ENCODE measurements around the gene ATG9B.
A peak's percentile ranks its signal among the peaks of the same experiment; 100 is the strongest.
"Not testable (repeated sequence)": the region's sequence is repeated elsewhere in the genome, so short reads cannot be mapped to it uniquely, and the experiment has no call there.

Gene ATG9B

DNA sequence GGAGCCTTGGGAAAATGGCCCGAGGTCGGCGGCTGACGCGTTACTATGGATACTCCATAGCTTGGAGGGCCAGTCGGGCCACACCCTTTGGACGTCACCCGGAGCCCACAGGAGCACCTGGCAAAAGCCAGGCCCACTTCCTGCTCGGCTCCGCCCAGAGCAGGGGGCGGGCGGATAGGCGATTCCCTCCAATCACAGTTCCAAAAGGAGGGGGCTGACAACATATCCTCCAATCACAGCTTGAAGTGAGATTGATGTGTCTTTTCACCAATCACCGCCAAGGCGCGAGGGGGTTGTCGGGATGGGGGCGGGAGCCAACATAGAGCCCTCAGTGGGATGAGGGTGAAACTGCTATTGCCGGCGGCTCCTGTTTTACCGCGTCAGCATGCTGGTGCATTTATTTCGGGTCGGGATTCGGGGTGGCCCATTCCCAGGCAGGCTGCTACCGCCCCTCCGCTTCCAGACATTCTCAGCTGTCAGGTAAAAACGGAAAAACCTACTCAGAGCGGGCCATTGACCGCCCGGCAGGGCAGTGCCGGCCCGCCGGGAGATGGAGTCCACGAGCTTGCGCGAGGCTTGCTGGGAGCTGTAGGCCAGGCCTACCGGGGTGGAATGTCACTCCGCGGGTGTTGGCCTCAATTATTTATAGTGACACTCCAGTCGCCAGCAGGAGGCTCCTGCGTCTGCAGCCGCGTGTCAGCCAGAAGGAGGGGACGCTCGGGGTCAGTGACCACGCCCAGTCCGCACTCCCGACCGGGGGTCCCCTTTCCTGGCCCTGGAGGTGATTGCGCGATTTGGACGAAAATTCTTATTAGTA, 4.0 kb upstream of the ATG9B start, which contains the start of gene ABCB8:
Gene ABCB8, plus strand, starts transcription at position 320 of the 817 bp plus-strand sequence. Its CDS starts 66 bp downstream, at position 386.
- TF ChIP-seq CTCF (conservative IDR thresholded peaks at IDR 0.05; ENCODE audit: low read length), result peak; percentile 47

DNA sequence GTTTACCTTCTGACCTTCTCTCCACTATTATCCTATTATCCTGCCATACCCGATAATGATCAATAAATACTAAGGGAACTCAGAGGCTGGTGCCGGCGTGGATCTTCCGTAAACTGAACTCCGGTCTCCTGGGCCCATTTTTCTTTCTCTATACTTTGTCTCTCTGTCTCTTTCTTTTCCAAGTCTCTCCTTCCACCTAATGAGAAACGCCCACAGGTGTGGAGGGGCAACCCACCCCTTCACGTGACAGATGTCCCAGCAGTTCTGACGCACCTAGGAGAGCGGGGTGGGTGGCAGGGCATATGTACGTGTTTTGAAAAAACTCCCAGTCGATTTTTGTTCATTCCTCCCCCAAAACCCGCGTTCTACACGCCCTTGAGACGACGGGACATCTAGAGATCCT, 3.4 kb upstream of the ATG9B start:
- DNase-seq (ENCODE audit: low read depth), result not testable (repeated sequence)
- peak overlapping the region; percentile 60 for H3K4me3 ChIP-seq (ENCODE audit: low read length)

More for the DNA sequence above, 4.0 kb upstream of the ATG9B start, which contains the start of gene ABCB8:
- H3K4me3 ChIP-seq (ENCODE audit: low read length), result peak within 1 kb of the TSS; percentile 88
- peak; percentile 98 for DNase-seq (ENCODE audit: low read depth)

GRCh38 chr7:151026771-151027727, 2.8 kb upstream of the ATG9B start:
- H3K4me3 ChIP-seq (ENCODE audit: low read length); DNase-seq (ENCODE audit: low read depth): not testable (repeated sequence)

DNA sequence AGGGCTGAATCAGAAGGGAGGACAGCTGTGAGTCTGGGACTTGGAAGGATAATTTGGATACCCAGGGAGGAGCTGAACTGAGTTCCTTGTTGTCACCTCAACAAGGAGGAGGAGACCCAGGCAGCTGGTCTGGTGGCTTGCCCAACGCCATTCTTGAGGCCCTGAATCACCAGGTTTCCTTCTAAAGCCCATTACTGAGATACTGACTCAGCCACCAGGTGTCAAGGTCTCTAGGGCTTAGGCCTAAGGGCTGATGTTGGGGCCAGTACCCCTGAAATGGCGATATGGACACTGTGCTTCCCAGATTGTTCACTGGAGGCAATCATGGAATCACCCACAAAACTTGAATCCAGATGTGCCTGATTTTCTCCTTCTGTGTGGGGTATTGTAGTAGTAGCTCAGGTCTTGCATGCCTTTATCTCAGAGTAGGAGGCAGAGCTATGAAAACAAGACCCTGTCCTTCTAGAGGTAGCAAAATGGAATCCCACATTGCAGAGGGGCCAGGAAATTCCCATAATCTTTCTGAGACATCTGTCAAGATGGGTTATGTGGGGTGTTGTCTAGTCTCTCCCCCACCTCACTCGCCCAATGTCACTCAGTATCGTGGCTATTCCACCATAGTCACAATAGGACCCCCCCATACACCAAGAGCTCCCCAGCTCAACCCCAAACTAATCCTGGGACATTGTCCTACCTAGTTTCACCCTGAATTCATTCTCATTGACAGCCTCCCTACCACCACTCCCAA, 1.8 kb upstream of the ATG9B start:
- peak; percentile 23 for DNase-seq (ENCODE audit: low read depth)
- H3K4me3 ChIP-seq (ENCODE audit: low read length), result no peak overlapping the region
- no peak for TF ChIP-seq CTCF (conservative IDR thresholded peaks at IDR 0.05; ENCODE audit: low read length)

- no peak for TF ChIP-seq CTCF (conservative IDR thresholded peaks at IDR 0.05; ENCODE audit: low read length)
- no peak for DNase-seq (ENCODE audit: low read depth)
- no peak overlapping the region for H3K4me3 ChIP-seq (ENCODE audit: low read length)
These were observed 1.1 kb downstream of the ATG9B start for GRCh38 chr7:151023232-151023631.

DNA sequence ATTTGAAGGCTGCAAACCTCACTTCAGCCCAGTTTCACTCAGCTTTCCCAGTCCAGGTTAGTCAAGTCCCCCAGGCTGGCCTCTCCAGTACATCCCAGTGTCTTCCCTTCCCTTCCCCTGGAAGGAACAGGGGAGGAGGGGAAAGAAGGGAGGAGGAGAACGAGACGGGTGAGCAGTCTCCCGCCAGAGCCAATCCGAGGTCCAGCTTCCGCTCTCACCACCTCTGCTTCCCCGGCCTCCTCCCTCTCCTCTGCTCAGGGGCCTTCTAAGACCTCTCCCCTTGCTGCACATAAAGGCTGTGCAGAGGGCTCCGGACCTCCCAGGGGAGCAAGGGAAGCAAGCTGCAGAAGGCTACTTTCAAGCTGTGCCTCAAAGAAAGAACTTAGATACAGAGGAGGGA, 4.1 kb downstream of the ATG9B start:
- H3K4me3 ChIP-seq (ENCODE audit: low read length), result no peak overlapping the region
- TF ChIP-seq CTCF (conservative IDR thresholded peaks at IDR 0.05; ENCODE audit: low read length), result no peak
- DNase-seq (ENCODE audit: low read depth), result no peak

DNA sequence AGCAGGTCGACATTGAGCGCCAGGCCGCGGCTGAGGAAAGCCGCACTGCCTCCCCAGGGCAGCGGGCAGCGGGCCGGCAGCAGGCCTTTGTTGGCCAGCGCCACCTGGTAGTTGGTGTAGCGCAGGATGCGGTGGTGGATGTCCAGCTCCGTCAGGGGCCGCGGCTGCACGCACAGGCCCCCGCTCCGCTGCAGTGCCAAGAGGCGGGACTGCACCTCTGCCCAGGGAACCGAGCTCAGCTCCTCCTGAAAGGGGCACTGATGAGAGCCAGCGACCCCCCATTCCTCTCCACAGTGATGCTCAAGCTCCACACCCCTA, 5.2 kb downstream of the ATG9B start:
- DNase-seq (ENCODE audit: low read depth), result no peak
- H3K4me3 ChIP-seq (ENCODE audit: low read length), result no peak overlapping the region
- no peak for TF ChIP-seq CTCF (conservative IDR thresholded peaks at IDR 0.05; ENCODE audit: low read length)
